Endodermal cell (in vitro differentiated cells): Measurements from ENCODE around the gene ATF3. TPM values are rescaled to one million over a fixed set of nuclear protein-coding genes. Genes with fewer than 3 reads are reported as not detected.
A peak's percentile ranks its signal among the peaks of the same experiment; 100 is the strongest.

Experiments used
- DNase-seq: peaks from one replicate; pipeline ENCODE4 v3.0.0-alpha.2; 2017
- H3K27ac ChIP-seq: 2 replicates; pipeline ENCODE4 v1.5.1; 2013; ENCODE audit warnings: mild to moderate bottlenecking, low read depth, low read length, moderate library complexity
- H3K27me3 ChIP-seq: 2 replicates; pipeline ENCODE4 v1.6.1; 2013; ENCODE audit warnings: mild to moderate bottlenecking, low read length, moderate library complexity; ENCODE audit not compliant: insufficient read depth, control insufficient read depth, poor library complexity, severe bottlenecking
- H3K36me3 ChIP-seq: 2 replicates; pipeline ENCODE4 v1.7.0; 2013; ENCODE audit warnings: mild to moderate bottlenecking, low read length, moderate library complexity; ENCODE audit not compliant: control insufficient read depth, insufficient read depth
- H3K4me1 ChIP-seq: one replicate; pipeline ENCODE4 v1.7.0; 2013; ENCODE audit warnings: low read length; ENCODE audit not compliant: control insufficient read depth, insufficient read depth
- H3K4me3 ChIP-seq: 2 replicates; pipeline ENCODE4 v1.5.1; 2013; ENCODE audit warnings: mild to moderate bottlenecking, low read length, moderate library complexity
- H3K9ac ChIP-seq: 2 replicates; pipeline ENCODE4 v1.6.1; 2013; ENCODE audit warnings: mild to moderate bottlenecking, low read length, moderate library complexity; ENCODE audit not compliant: poor library complexity, severe bottlenecking; ENCODE audit errors: extremely low read depth
- H3K9me3 ChIP-seq: 2 replicates; pipeline ENCODE4 v1.6.1; 2013; ENCODE audit warnings: mild to moderate bottlenecking, low read length, moderate library complexity; ENCODE audit not compliant: control insufficient read depth
- H3K27ac Mint-ChIP-seq: 2 replicates; pipeline ENCODE4 v1.8.0; 2020; ENCODE audit warnings: mixed read lengths
- H3K27me3 Mint-ChIP-seq: 2 replicates; pipeline ENCODE4 v1.8.0; 2021; ENCODE audit warnings: mild to moderate bottlenecking, mixed read lengths; ENCODE audit not compliant: insufficient read depth
- H3K36me3 Mint-ChIP-seq: 2 replicates; pipeline ENCODE4 v1.8.0; 2020; ENCODE audit warnings: low read depth, mixed read lengths
- H3K4me1 Mint-ChIP-seq: 2 replicates; pipeline ENCODE4 v1.8.0; 2020; ENCODE audit warnings: mixed read lengths
- H3K4me3 Mint-ChIP-seq: 2 replicates; pipeline ENCODE4 v1.8.0; 2020; ENCODE audit warnings: mild to moderate bottlenecking, moderate library complexity, mixed read lengths
- H3K9me3 Mint-ChIP-seq: 2 replicates; pipeline ENCODE4 v1.8.0; 2020; ENCODE audit warnings: mild to moderate bottlenecking, mixed read lengths
- CTCF ChIP-seq: fragments of 200-600 bp; sonication (generic); conservative IDR thresholded peaks from 2 replicates; pipeline ENCODE4 v1.5.0; 2021; ENCODE audit warnings: antibody characterized with exemption, mild to moderate bottlenecking
- WGBS, 2 experiments: methylation state at CpG; one replicate each; pipeline versions ENCODE4 v1.1.5 to v1.1.7; 2013; ENCODE audit warnings: missing lambda C conversion rate in 2 of 2, mixed read lengths in 1 of 2; ENCODE audit not compliant: insufficient coverage in 1 of 2, insufficient read length in 1 of 2; 5-methylcytosine and 5-hydroxymethylcytosine counted together
- total RNA-seq, 2 donors: library from RNA; stranded (reverse); fragmentation: NEBNext Ultra II Directional in 1 of 2; extraction: Animal tissue kit (Norgen Biotek cat#: 25700) in 1 of 2; gene quantifications; 2 replicates in 1 of 2; 3 replicates in 1 of 2; pipeline ENCODE4 v1.2.1, GENCODE V29; 2021

Gene ATF3
- total RNA-seq, 2 donors from 2014 or later: 12.6 to 24.0 TPM

- no peaks in the 10 kb centered on the region for H3K36me3 Mint-ChIP-seq
- no peaks in the 10 kb centered on the region for H3K36me3 ChIP-seq
- peaks cover 25% of the 10 kb centered on the region for H3K4me1 Mint-ChIP-seq
- H3K27ac ChIP-seq: no peak overlapping the region
- H3K9me3 ChIP-seq: no peaks in the 10 kb centered on the region
- peaks cover 10% of the 10 kb centered on the region for H3K4me1 ChIP-seq
- H3K27ac Mint-ChIP-seq: no peak overlapping the region
- no peak overlapping the region for H3K9ac ChIP-seq
- TF ChIP-seq CTCF: peak; percentile 59
- 56 to 62% methylated on average over 10 to 13 of the region's 13 CpGs for WGBS, 2 experiments
- no peak overlapping the region for H3K4me3 Mint-ChIP-seq
- DNase-seq: peak; percentile 55
- H3K9me3 Mint-ChIP-seq: no peaks in the 10 kb centered on the region
- peaks cover 3% of the 10 kb centered on the region for H3K27me3 Mint-ChIP-seq
- peaks cover 6% of the 10 kb centered on the region for H3K27me3 ChIP-seq
- no peak overlapping the region for H3K4me3 ChIP-seq
These were observed 20.6 kb upstream of the ATF3 start for GRCh38 chr1:212587888-212588510.

- no peak overlapping the region for H3K27ac ChIP-seq
- Mint-ChIP-seq H3K4me3 (no peak overlapping the region), H3K36me3 (no peaks in the 10 kb centered on the region), H3K27me3 (peaks cover 3% of the 10 kb centered on the region), H3K4me1 (peaks cover 29% of the 10 kb centered on the region), H3K27ac (no peak overlapping the region), H3K9me3 (no peaks in the 10 kb centered on the region)
- no peak overlapping the region for H3K4me3 ChIP-seq
- H3K4me1 ChIP-seq: peaks cover 10% of the 10 kb centered on the region
- TF ChIP-seq CTCF: no peak
- no peak overlapping the region for H3K9ac ChIP-seq
- 83 to 97% methylated on average over 2 to 3 of the region's 3 CpGs for WGBS, 2 experiments
- no peaks in the 10 kb centered on the region for H3K36me3 ChIP-seq
- DNase-seq: no peak
- H3K27me3 ChIP-seq: peaks cover 6% of the 10 kb centered on the region
- H3K9me3 ChIP-seq: no peaks in the 10 kb centered on the region
These were observed 19.1 kb upstream of the ATF3 start for GRCh38 chr1:212589446-212589845.

- no peak overlapping the region for H3K27ac ChIP-seq
- H3K4me3 Mint-ChIP-seq: no peak overlapping the region
- no peaks in the 10 kb centered on the region for H3K36me3 Mint-ChIP-seq
- no peaks in the 10 kb centered on the region for H3K9me3 Mint-ChIP-seq
- H3K9ac ChIP-seq: no peak overlapping the region
- H3K4me1 ChIP-seq: peaks cover 10% of the 10 kb centered on the region
- no peaks in the 10 kb centered on the region for H3K36me3 ChIP-seq
- no peak for TF ChIP-seq CTCF
- H3K27me3 Mint-ChIP-seq: peaks cover 3% of the 10 kb centered on the region
- WGBS, 2 experiments: 87 to 100% methylated on average over 1 to 3 of the region's 3 CpGs
- H3K4me1 Mint-ChIP-seq: peaks cover 29% of the 10 kb centered on the region
- no peaks in the 10 kb centered on the region for H3K27me3 ChIP-seq
- H3K4me3 ChIP-seq: no peak overlapping the region
- H3K27ac Mint-ChIP-seq: no peak overlapping the region
- DNase-seq: no peak
- H3K9me3 ChIP-seq: no peaks in the 10 kb centered on the region
These were observed 16.6 kb upstream of the ATF3 start for GRCh38 chr1:212591922-212592321.
